ENCODE measurements around the gene PDE4A.

DNA sequence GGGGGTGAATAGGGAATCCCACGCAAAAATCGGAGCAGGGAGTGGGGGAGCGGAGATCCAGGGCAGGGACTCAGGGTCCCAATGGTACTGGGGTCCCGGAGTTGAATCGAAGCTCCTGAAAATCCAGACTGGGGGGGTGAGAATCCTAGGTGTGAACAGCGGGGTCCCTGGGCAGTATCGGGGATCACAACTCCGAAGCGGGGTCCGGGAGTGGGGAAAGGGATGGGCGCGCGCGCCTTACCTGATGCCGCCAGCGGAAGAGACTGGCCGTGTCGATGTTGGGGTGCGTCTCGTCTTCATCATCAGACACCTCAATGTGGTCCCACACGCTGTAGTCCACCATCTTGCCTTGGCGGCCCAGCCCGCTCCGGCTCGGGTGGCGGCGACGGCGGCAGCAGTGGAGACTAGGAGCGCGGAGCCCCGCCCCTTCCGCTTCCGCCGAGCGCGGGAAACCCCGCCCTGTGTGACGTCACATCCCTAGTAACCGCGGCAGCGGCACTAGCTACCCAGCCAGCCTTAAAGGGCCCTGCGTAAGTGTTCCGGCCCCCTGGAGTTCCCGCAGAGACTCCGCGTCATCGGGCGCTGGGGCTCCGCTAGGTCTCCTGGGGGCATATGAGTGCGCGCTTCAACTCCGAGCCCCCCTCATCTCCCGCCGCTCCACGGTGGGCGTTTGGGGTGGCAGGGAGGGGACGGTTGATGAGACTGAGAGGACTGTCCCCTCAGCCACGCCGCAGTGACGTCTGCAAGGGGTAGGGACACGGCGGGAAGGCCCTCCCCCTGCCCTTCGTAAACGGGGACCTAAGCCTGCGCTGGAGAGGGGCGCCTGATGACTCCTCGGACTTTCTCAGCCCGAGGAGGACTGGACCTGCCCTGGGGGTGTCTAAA is 17.0 kb upstream of the PDE4A start, which contains the start of gene CDC37:
- TF ChIP-seq SUZ12 (IDR thresholded peaks at IDR 0.05; ENCODE audit: extremely low read depth, insufficient read depth, insufficient read length), result no peak
- no peak for TF ChIP-seq ZNF274 (IDR thresholded peaks at IDR 0.05; ENCODE audit: low read depth, low read length)

All from NT2/D1 (cell line).